Ramos (cell line): Measurements from ENCODE around the gene RXRB.
"Not testable (repeated sequence)": the region's sequence is repeated elsewhere in the genome, so short reads cannot be mapped to it uniquely, and the experiment has no call there.

Experiments used
- in situ Hi-C: fragments of 300-500 bp; cut with MboI; formaldehyde crosslinking; loops from one replicate; pipeline ENCODE4 v1.14.3; 2022; ENCODE audit warnings: low sequenced_read_pairs; ENCODE audit not compliant: unreplicated experiment

Gene RXRB

DNA sequence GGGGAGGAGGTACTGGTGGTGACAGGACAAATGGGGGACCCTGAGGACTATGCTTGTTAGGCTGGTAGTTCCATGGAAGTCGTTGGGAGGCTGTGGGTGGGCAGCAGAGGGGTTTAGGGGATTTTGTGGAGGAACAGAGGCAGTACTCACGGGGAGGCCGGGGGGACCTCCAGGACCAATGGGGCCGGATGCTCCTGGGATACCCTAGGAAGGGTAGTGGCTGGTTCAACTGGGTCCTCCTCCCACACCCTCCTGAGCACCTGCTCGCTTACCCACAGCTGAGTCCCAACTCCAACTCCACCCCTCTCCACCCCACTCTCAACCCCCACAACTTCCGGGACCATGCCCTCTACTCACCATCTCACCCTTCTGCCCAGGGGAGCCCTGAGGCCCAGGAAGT lies 34.1 kb downstream of the RXRB start:
- in situ Hi-C loops: no loop called here

DNA sequence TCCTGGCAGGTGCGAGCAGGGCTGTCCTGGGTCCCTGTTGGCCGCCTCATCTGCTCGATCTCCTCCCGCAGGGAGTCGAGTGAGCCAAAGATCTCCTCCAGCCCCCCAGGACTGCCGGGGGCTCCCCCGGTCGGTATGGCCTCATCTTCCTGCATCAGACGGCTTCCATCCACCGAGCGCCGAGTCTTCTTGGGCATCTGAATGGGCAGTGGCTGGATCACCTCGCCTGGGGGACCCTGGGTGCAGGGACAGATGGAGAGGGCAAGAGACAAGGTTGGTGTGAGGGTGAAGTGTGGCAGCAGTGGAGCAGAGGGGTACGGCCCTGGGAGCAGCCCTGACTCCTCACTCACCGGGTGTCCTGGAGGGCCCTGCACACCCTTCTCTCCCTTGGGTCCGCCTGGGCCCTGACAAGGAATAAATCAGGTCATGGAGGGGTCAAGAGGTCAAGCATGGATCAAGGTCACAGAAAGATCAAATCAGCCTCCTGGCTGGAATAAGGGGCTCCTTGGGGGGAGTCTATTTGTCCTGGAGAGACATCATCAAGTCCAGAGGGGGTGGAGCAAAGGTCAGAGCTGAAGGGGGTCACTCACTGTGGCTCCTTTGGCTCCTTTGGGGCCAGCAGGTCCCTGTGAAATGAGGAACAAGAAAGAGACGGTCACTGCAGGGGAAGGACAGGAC lies 34.7 kb downstream of the RXRB start:
- in situ Hi-C loops: no loop called here

DNA sequence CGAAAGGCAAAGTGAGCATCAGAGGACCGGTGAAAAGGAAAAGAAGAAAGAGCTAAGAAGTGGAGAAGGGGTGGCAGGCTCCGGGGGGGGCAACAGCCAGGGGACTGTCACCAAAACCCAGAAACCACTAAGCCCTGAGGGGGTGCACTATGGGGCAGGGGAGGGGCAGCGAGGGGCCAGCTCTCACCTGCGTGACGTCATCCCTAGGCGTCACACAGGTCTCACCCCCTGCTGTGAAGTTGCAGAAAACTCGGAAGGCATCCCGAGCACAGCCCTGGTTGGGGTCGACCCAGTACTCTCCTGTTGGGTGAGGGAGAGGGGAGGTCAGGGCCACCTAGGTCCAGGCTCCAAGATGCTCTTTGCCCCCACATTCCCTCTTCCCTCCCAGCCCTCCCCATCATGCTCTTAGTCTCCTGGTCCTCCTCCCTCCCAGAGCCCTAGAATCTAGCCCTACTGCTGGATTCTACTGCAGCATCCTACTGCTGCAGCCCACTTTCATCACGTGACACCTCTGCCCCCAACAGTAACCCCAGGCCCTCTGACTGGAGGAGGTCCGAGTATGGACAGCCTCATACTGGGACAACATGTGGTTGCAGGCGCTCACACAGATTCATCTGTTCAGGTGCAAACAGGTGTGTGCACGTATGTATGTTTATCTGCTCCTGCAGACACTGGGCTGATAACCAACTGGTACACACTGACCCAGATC lies 35.6 kb downstream of the RXRB start:
- in situ Hi-C loops: no loop called here

DNA sequence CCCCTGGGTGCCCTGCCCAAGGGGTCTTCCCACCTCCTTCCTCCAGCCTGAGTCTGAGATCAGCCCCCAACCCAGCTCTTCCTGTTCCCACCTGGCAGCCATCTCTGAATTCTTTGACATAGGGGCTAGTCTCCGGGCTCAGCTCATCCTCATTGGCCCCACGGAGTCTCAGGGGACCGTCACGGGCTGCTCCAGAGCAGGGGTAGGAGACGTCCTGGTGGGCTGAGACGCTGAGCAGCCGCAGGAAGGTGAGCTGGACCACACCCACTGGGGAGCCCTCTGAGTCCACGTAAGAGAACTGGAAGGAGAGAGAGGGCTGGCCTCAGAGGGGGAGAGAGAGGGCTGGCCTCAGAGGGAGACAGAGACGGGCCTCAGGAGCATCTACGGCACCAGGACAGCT lies 36.3 kb downstream of the RXRB start:
- in situ Hi-C loops: no loop called here

DNA sequence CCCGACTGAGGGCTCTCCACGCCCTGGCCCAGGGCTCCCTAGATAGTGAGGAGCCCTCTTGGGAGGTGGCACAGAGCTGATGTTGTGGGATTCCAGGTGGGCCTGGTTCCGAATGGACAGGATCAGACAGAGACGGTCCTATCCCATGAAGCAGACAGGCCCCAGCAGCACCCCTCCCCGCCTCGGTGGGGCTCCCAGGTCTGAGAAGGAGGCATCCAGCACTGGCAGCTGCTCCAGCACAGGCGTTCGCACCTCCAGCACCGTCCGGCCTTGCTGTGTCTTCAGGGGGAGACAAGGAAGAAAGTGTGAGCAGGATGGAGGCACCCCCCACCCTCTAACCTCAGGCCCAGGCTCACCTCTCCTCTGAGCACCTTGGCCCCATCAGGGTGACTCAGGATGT lies 36.9 kb downstream of the RXRB start:
- in situ Hi-C loops: no loop called here

DNA sequence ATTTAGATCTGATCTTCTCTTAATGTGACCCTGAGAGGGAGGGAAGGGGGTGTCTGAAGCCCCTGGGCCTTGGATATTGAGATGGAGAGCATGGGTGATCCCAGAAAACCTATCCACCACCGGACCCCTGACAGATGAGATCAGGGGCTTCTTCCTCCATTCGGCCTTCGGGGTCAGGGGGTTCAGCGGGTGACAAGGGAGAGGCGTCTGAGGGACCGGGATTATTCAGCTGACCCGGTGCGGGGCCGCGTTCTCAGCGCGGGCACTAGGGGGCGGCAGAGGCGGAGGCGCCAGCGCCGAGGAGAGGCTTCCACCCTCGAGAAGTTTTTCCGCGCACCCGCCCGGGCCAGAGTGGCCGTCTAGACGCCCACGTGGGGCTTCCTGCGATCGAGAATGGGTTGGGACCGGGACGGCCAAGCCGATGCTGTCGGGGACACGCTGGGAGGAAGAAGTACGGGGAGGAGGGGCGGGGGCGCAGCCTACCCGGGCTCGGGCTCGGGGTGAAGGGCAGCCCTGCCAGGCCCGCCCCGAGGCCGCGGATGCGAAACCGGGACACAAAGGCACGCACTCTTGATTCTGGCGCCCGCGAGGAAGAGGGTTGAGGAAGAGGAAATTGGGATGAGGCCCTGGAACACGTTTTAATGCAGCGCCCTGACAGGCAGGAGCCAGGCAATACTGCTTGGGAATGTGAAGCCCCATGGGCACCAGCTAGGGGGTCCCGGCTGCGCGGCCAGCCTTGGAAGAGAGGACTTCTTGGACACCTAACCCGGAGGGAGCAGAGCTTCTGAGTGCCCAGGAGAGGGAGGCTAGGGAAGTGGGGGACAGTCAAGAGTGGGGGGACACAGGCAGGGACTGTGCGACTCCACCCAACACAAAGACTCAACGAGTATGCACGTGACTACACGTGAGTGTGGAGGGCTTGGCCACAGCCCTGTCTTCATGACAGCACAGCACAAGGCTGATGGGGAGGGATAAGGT lies 38.8 kb downstream of the RXRB start:
- in situ Hi-C loops: no loop called here

DNA sequence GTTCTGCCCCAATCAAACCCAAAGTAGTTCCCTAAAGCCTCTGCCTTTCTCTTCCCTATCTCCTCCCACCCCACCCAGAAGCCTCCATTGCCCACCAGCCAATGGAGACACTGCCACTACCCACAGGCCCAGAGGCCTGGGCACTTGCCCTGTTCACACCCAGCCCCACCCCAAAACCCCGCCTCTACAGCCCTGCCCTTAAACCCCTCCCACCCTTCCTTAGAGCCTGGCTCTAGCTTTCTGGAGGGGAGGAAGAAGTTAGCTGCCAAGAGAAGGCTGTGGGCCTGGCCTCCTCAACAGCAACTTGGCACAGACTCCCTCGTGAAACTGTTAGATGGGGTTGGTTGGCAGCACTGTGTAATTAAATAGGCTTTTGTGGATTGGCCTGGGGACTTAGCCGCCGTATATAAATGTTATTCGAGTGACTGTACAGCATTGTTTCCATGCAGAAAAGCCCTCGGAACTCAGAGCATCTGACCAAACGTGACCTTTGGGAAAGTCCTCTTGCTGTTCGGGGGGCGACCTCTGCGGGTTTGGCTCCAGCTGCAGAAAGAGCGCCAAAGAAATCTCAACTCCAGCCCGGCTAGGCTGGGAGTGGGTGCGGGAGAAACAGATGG lies 39.6 kb downstream of the RXRB start:
- in situ Hi-C loops: no loop called here

DNA sequence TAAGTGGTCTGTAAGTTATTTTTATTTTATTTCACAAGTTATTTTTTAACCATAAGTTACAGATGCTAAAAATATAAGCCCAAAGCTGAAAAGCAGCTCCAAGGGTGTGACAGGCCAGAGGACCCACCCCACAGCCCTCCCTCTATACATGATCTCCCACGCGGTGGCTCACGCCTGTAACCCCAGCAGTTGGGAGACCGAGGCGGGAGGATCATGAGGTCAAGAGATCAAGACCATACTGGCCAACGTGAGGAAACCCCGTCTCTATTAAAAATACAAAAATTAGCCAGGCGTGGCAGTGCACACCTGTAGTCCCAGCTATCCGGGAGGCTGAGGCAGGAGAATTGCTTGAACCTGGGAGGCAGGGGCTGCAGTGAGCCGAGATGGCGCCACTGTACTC lies 40.4 kb downstream of the RXRB start:
- in situ Hi-C loops: no loop called here

DNA sequence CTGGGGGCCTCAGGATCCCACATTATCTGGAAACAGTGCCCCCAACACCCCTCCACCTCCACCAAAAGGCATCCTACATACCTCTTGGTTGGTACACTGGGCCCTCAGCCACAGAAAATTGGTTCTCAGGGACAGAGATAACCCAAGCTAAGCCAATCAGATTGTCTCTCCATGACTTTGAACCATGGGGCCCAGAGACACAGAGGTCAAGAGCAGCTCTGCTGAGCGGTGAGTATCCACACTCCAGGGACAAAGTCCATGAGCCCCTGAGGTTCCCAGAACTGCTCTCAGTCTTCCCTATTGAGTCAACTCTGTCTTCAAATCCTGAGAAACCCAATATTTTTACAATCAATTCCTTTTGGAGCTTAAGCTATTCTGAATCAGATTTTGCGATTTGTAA lies 43.5 kb downstream of the RXRB start:
- in situ Hi-C loops: no loop called here

DNA sequence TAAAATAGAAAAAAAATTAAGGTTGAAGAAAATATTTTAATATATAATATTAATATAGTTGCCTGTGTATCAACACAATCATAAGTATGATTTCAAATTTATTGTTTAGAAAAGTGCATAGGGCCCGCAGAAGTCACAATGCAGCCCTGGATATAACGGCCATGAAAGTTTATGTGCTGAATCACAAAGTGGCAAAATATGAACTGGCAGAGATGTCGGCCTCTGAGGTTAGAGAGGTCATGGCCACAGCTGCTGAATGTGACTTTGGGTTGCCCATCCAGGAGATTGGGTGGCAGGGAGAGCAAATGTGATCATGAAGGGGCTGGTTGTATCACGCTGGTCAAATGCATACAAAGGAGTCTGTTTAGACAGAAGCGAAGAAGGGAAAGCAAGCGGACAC lies 43.9 kb downstream of the RXRB start:
- in situ Hi-C loops: no loop called here

DNA sequence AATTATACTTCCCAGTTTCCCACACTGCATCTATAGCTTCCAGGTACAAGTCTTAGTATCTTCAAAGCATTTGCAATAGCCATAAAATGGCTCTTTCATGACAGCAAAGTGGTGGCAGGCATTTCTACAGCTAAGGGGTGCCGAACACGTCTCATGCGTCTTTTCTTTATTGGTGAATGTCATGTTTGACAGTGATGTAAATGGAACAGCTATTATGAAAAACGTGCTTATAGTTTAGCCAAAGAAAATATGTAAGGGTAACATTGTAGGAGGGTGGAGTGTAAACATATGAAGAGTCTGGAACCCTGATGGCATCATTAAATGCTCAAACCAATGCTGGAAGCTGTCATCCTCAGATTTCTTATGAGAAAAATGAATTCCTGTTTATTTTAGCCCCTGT lies 46.1 kb downstream of the RXRB start:
- in situ Hi-C loops: no loop called here

DNA sequence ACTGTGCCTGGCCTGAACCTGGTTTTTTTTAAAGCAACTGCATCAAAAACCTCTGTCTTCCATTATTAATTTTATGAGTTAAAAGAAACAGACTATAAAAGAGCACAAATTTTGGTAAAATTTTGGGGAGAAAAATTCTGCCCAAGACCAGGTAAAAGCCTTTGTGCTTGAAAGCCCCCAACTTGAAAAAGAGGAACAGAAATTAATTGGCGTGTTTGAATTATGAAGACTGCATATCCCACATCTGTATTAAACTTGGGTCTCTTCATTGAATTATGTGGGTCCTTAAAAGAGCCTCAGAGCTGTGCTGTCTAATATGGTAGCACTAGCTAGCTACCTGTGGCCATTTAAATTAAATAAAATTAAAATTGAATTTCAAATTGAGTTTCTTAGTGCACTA lies 49.4 kb downstream of the RXRB start:
- in situ Hi-C loops: no loop called here

DNA sequence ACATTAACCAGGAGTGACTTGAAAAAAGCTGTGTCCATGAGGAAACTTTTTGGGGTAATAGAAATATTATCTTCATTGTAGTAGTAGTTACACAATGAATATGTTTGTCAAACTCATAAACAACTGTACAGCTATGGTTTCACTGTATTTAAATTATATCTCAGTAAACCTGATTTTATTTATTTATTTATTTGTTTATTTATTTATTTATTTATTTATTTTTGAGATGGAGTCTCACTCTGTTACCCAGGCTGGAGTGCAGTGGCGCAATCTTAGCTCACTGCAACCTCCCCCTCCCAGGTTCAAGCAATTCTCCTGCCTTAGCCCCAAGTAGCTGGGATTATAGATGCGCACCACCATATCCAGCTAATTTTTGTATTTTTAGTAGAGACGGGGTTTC lies 49.9 kb downstream of the RXRB start:
- in situ Hi-C loops: not testable (repeated sequence)

DNA sequence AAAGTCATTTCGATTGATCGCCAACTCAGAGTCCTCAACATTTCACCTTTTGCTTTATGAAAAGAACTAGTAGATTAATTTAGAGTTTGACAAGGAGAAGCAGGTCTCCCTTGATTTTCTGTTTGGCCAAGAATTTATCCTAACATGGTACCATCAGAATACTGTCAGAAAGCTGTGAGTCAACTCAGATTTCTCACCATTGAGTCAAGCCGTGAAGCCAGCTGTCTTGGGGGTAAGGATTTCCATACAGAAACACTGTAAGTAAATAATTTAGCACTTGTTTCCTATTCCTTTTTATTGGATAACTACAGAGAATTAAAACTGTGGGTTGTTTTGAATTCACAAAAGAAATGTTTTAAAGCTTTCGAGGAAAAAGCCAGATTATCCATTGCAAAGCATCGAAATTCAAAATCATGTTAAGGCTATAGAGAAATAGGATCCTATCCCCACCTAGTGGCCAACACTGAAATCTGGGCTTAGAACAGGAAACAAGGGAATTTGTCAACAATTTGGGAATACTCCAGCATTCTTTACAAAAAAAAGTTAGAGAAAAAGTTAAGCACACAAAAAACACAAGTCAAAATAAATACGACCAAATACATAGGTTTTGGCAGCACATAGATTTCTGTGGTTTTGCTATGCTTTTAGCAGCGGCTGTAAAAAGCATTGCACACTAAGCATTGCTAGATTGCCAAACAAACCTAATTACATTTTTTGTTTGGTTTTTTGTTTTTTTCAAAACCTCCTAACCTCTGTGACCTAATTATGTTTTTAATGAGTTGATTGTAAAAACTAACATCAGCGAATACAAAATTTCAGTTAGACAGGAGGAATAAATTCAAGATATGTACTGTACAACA lies 52.4 kb downstream of the RXRB start:
- in situ Hi-C loops: no loop called here

DNA sequence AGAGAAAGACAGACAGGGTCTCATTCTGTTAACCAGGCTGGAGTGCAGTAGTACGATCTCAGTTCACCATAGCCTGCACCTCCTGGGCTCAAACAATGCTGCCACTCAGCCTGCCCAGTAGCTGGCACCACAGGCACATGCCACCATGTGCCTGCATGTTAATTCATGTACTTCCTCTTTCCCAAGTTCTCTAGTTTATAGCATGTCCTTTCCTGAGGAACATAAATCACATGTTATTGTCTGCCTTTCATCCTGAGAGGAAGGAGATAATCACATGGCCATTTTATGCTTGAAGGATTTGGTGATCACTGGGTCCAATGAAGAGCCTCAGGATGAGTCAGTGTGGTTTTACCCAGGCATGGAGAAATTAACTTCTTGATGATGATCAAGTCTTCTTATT lies 56.1 kb downstream of the RXRB start:
- in situ Hi-C loops: no loop called here
